ENCODE results near the gene LAMTOR4.

DNA sequence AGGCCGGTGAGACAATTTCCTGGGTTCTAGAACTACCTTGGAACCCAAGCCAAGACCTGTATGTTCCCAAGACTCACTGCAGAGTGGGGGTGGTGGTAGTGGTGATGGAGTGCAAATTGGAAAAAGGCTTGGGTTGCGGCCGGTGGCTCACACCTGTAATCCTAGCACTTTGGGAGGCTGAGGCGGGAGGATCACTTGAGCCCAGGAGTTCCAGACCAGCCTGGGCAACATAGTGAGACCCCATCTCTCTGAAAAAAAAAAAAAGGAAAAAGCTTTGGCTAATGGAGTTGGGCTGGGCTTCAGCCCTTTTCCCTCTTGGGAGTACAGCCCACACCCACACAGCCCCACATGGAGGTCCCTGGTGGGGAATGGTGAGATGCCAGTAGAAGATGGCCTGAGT, 43.2 kb upstream of the LAMTOR4 start:
- TF ChIP-seq CTCF (IDR thresholded peaks at IDR 0.05) (no peak), EZH2 (IDR thresholded peaks at IDR 0.05) (no peak)

Measured in neural progenitor cell (in vitro differentiated cells).